Activated CD8-positive, alpha-beta T cell treated with anti-CD3 and anti-CD28 coated beads, Interleukin-2, amount 10 ng/mL, durations not matched to agents 7 days and 5 days (primary cell): Measurements from ENCODE around the gene MT4. TPM values are rescaled to one million over a fixed set of nuclear protein-coding genes. Genes with fewer than 3 reads are reported as not detected.

Experiments
- ATAC-seq: fragments of 150-1000 bp; cut with Tn5 transposase; one replicate; pipeline ENCODE4 v1.10.0; 2021; ENCODE audit warnings: moderate library complexity
- CTCF ChIA-PET: fragments of 350-600 bp; sonication (Branson Sonifier 250); formaldehyde crosslinking; loops from one replicate; lab custom pipeline; 2021; ENCODE audit warnings: antibody characterized with exemption; lab: Charles Lee
- POLR2A ChIA-PET: fragments of 350-600 bp; sonication (Branson Sonifier 250); formaldehyde crosslinking; loops from one replicate; lab custom pipeline; 2021; ENCODE audit warnings: antibody characterized with exemption; lab: Charles Lee
- DNase-seq: peaks from one replicate; pipeline ENCODE4 v3.0.0-alpha.2; 2020
- H3K27ac Mint-ChIP-seq: one replicate; pipeline ENCODE4 v1.8.0; 2021; ENCODE audit warnings: mild to moderate bottlenecking, mixed read lengths
- H3K27me3 Mint-ChIP-seq: one replicate; pipeline ENCODE4 v1.8.0; 2021; ENCODE audit warnings: low read depth, mixed read lengths
- H3K36me3 Mint-ChIP-seq: one replicate; pipeline ENCODE4 v1.8.0; 2021; ENCODE audit warnings: low read depth, mixed read lengths
- H3K4me1 Mint-ChIP-seq: one replicate; pipeline ENCODE4 v1.8.0; 2021; ENCODE audit warnings: low read depth, mixed read lengths
- H3K4me3 Mint-ChIP-seq: one replicate; pipeline ENCODE4 v1.8.0; 2021; ENCODE audit warnings: mild to moderate bottlenecking, mixed read lengths
- H3K9me3 Mint-ChIP-seq: one replicate; pipeline ENCODE4 v1.8.0; 2022; ENCODE audit warnings: mixed read lengths; ENCODE audit not compliant: insufficient read depth
- total RNA-seq, 2 experiments: library from RNA; stranded (reverse); gene quantifications; one replicate each; pipeline ENCODE4 v1.2.3, GENCODE V29; 2021

MT4 gene
- total RNA-seq, 2 experiments from 2014 or later = not detected

- H3K27me3 Mint-ChIP-seq = peaks cover 23% of the 10 kb centered on the region
- no peak for ATAC-seq
- H3K36me3 Mint-ChIP-seq = no peaks in the 10 kb centered on the region
- no peaks in the 10 kb centered on the region for H3K9me3 Mint-ChIP-seq
- H3K4me1 Mint-ChIP-seq = no peaks in the 10 kb centered on the region
- ChIA-PET CTCF (no interaction called here), POLR2A (interaction anchor here (1.0 kb wide), 1 partner anchor 37 kb away, joined by 3 read pairs; no protein-coding TSS in a partner anchor)
- H3K4me3 Mint-ChIP-seq = no peak overlapping the region
- no peak overlapping the region for H3K27ac Mint-ChIP-seq
- no peak for DNase-seq
Observed at GRCh38 chr16:56539656-56540055, 25.2 kb upstream of the MT4 start.

GRCh38 chr16:56542039-56542438 lies 22.8 kb upstream of the MT4 start:
- Mint-ChIP-seq H3K9me3 (no peaks in the 10 kb centered on the region), H3K4me3 (no peak overlapping the region), H3K27me3 (peaks cover 11% of the 10 kb centered on the region), H3K4me1 (no peaks in the 10 kb centered on the region), H3K27ac (no peak overlapping the region), H3K36me3 (no peaks in the 10 kb centered on the region)
- ATAC-seq (no peak), DNase-seq (no peak)
- POLR2A ChIA-PET = no interaction called here
- CTCF ChIA-PET = no interaction called here

- POLR2A ChIA-PET = interaction anchor here (1.6 kb wide), 1 partner anchor 385 kb away, joined by 3 read pairs; no protein-coding TSS in a partner anchor
- Mint-ChIP-seq H3K27me3 (peaks cover 6% of the 10 kb centered on the region), H3K4me3 (no peak overlapping the region), H3K4me1 (peaks cover 13% of the 10 kb centered on the region), H3K9me3 (no peaks in the 10 kb centered on the region), H3K27ac (peak overlapping the region; percentile 37), H3K36me3 (no peaks in the 10 kb centered on the region)
- CTCF ChIA-PET = interaction anchor here (0.7 to 2.5 kb wide), 4 partner anchors 13 to 96 kb away, joined by 3 to 10 read pairs (median 6); no protein-coding TSS in a partner anchor
- DNase-seq = no peak
- no peak for ATAC-seq
Observed at GRCh38 chr16:56547120-56547948, 17.5 kb upstream of the MT4 start.

GRCh38 chr16:56547949-56548567 lies 16.8 kb upstream of the MT4 start:
- no peak overlapping the region for H3K27ac Mint-ChIP-seq
- ATAC-seq (no peak), DNase-seq (no peak)
- H3K4me3 Mint-ChIP-seq = no peak overlapping the region
- H3K4me1 Mint-ChIP-seq = peaks cover 13% of the 10 kb centered on the region
- H3K9me3 Mint-ChIP-seq = no peaks in the 10 kb centered on the region
- ChIA-PET CTCF (interaction anchor here (1.6 to 2.5 kb wide), 2 partner anchors 13 to 18 kb away, joined by 6 to 10 read pairs; no protein-coding TSS in a partner anchor), POLR2A (no interaction called here)
- H3K36me3 Mint-ChIP-seq = no peaks in the 10 kb centered on the region
- H3K27me3 Mint-ChIP-seq = peaks cover 6% of the 10 kb centered on the region

GRCh38 chr16:56549161-56549560 lies 15.7 kb upstream of the MT4 start:
- H3K27me3 Mint-ChIP-seq = peaks cover 8% of the 10 kb centered on the region
- H3K36me3 Mint-ChIP-seq = no peaks in the 10 kb centered on the region
- no peak overlapping the region for H3K27ac Mint-ChIP-seq
- no peak for ATAC-seq
- peaks cover 13% of the 10 kb centered on the region for H3K4me1 Mint-ChIP-seq
- DNase-seq = no peak
- POLR2A ChIA-PET = no interaction called here
- H3K9me3 Mint-ChIP-seq = no peaks in the 10 kb centered on the region
- CTCF ChIA-PET = interaction anchor here (1.5 to 1.6 kb wide), 2 partner anchors 27 to 35 kb away, joined by 4 to 5 read pairs; no protein-coding TSS in a partner anchor
- H3K4me3 Mint-ChIP-seq = no peak overlapping the region

- H3K4me3 Mint-ChIP-seq = no peak overlapping the region
- H3K27ac Mint-ChIP-seq = no peak overlapping the region
- peaks cover 8% of the 10 kb centered on the region for H3K27me3 Mint-ChIP-seq
- ChIA-PET POLR2A (no interaction called here), CTCF (interaction anchor here (1.5 to 1.6 kb wide), 2 partner anchors 26 to 36 kb away, joined by 4 to 5 read pairs; no protein-coding TSS in a partner anchor)
- no peaks in the 10 kb centered on the region for H3K9me3 Mint-ChIP-seq
- DNase-seq (no peak), ATAC-seq (no peak)
- H3K36me3 Mint-ChIP-seq = no peaks in the 10 kb centered on the region
- H3K4me1 Mint-ChIP-seq = peaks cover 13% of the 10 kb centered on the region
Observed at GRCh38 chr16:56549744-56550385, 15.0 kb upstream of the MT4 start.

- ATAC-seq (no peak), DNase-seq (no peak)
- CTCF ChIA-PET = interaction anchor here (1.4 kb wide), 1 partner anchor 150 kb away, joined by 5 read pairs; no protein-coding TSS in a partner anchor
- H3K4me3 Mint-ChIP-seq = no peak overlapping the region
- H3K27ac Mint-ChIP-seq = no peak overlapping the region
- peaks cover 13% of the 10 kb centered on the region for H3K4me1 Mint-ChIP-seq
- no peaks in the 10 kb centered on the region for H3K36me3 Mint-ChIP-seq
- POLR2A ChIA-PET = no interaction called here
- no peaks in the 10 kb centered on the region for H3K9me3 Mint-ChIP-seq
- H3K27me3 Mint-ChIP-seq = peaks cover 11% of the 10 kb centered on the region
Observed at GRCh38 chr16:56551796-56552738, 12.8 kb upstream of the MT4 start.

- Mint-ChIP-seq H3K9me3 (no peaks in the 10 kb centered on the region), H3K27ac (no peak overlapping the region), H3K36me3 (no peaks in the 10 kb centered on the region), H3K4me3 (no peak overlapping the region), H3K27me3 (peaks cover 16% of the 10 kb centered on the region), H3K4me1 (no peaks in the 10 kb centered on the region)
- ChIA-PET POLR2A (no interaction called here), CTCF (no interaction called here)
- DNase-seq = no peak
- no peak for ATAC-seq
Observed at GRCh38 chr16:56554441-56554840, 10.4 kb upstream of the MT4 start.

GRCh38 chr16:56558024-56558747 lies 6.7 kb upstream of the MT4 start:
- ChIA-PET POLR2A (no interaction called here), CTCF (no interaction called here)

GRCh38 chr16:56559109-56559508 lies 5.8 kb upstream of the MT4 start:
- Mint-ChIP-seq H3K4me3 (no peak overlapping the region), H3K27ac (no peak overlapping the region), H3K4me1 (no peaks in the 10 kb centered on the region), H3K36me3 (no peaks in the 10 kb centered on the region), H3K27me3 (peaks cover 21% of the 10 kb centered on the region), H3K9me3 (no peaks in the 10 kb centered on the region)
- DNase-seq (no peak), ATAC-seq (no peak)
- ChIA-PET CTCF (no interaction called here), POLR2A (no interaction called here)

More at GRCh38 chr16:56558024-56558747, 6.7 kb upstream of the MT4 start:
- Mint-ChIP-seq H3K9me3 (no peaks in the 10 kb centered on the region), H3K27ac (no peak overlapping the region), H3K27me3 (peaks cover 24% of the 10 kb centered on the region), H3K4me3 (no peak overlapping the region), H3K36me3 (no peaks in the 10 kb centered on the region), H3K4me1 (no peaks in the 10 kb centered on the region)
- DNase-seq (no peak), ATAC-seq (no peak)
